GM18505 (cell line): ENCODE data around the gene CAMSAP1.

ENCODE experiments used
- ATAC-seq: cut with Tn5 transposase; IDR thresholded peaks from one replicate; pipeline ENCODE4 v1.9.1; 2021; ENCODE audit not compliant: unreplicated experiment
- POLR2A ChIP-seq: IDR thresholded peaks from 4 replicates; pipeline ENCODE4 v1.6.1; 2011; ENCODE audit warnings: borderline replicate concordance; ENCODE audit not compliant: insufficient read depth, insufficient read length; ENCODE audit errors: extremely low read depth

The CAMSAP1 gene

GRCh38 chr9:135858491-135859185 is 48.7 kb downstream of the CAMSAP1 start:
- no peak for ATAC-seq
- TF ChIP-seq POLR2A = no peak

- ATAC-seq = no peak
- no peak for TF ChIP-seq POLR2A
These were observed 49.5 kb downstream of the CAMSAP1 start for GRCh38 chr9:135857843-135858242.

GRCh38 chr9:135857371-135857786 is 50.0 kb downstream of the CAMSAP1 start:
- no peak for ATAC-seq
- no peak for TF ChIP-seq POLR2A

- TF ChIP-seq POLR2A = no peak
- no peak for ATAC-seq
These were observed 55.6 kb downstream of the CAMSAP1 start for GRCh38 chr9:135851748-135852147.

- no peak for TF ChIP-seq POLR2A
- no peak for ATAC-seq
These were observed 56.6 kb downstream of the CAMSAP1 start for GRCh38 chr9:135850737-135851136.

GRCh38 chr9:135849181-135849580 is 58.2 kb downstream of the CAMSAP1 start:
- TF ChIP-seq POLR2A = no peak
- ATAC-seq = no peak

- no peak for ATAC-seq
- TF ChIP-seq POLR2A = no peak
These were observed 58.9 kb downstream of the CAMSAP1 start for GRCh38 chr9:135848341-135849047.

- no peak for ATAC-seq
- TF ChIP-seq POLR2A = no peak
These were observed 59.5 kb downstream of the CAMSAP1 start for GRCh38 chr9:135847833-135848232.

- TF ChIP-seq POLR2A = no peak
- no peak for ATAC-seq
These were observed 66.8 kb downstream of the CAMSAP1 start for GRCh38 chr9:135840539-135840938.

- no peak for TF ChIP-seq POLR2A
- no peak for ATAC-seq
These were observed 67.2 kb downstream of the CAMSAP1 start for GRCh38 chr9:135840107-135840506.

GRCh38 chr9:135839516-135839915 is 67.8 kb downstream of the CAMSAP1 start:
- ATAC-seq = no peak

GRCh38 chr9:135835131-135835530 is 72.2 kb downstream of the CAMSAP1 start:
- no peak for TF ChIP-seq POLR2A
- ATAC-seq = no peak

More at GRCh38 chr9:135839516-135839915, 67.8 kb downstream of the CAMSAP1 start:
- TF ChIP-seq POLR2A = no peak

GRCh38 chr9:135833864-135834263 is 73.5 kb downstream of the CAMSAP1 start:
- no peak for TF ChIP-seq POLR2A
- ATAC-seq = no peak

- no peak for ATAC-seq
- no peak for TF ChIP-seq POLR2A
These were observed 76.8 kb downstream of the CAMSAP1 start for GRCh38 chr9:135830496-135830895.

- no peak for ATAC-seq
- no peak for TF ChIP-seq POLR2A
These were observed 78.7 kb downstream of the CAMSAP1 start for GRCh38 chr9:135828656-135829055.

- no peak for ATAC-seq
- TF ChIP-seq POLR2A = no peak
These were observed 79.3 kb downstream of the CAMSAP1 start for GRCh38 chr9:135827866-135828580.
